Activated T-cell treated with anti-CD3 and anti-CD28 coated beads for 1 hour (primary cell): Measurements from ENCODE around the gene SLC16A1.
"Not testable (repeated sequence)": the region's sequence is repeated elsewhere in the genome, so short reads cannot be mapped to it uniquely, and the experiment has no call there.

Experiments
- DNase-seq: peaks from one replicate; pipeline ENCODE4 v3.0.0-alpha.2; 2020; ENCODE audit warnings: low read depth

SLC16A1 gene

DNA sequence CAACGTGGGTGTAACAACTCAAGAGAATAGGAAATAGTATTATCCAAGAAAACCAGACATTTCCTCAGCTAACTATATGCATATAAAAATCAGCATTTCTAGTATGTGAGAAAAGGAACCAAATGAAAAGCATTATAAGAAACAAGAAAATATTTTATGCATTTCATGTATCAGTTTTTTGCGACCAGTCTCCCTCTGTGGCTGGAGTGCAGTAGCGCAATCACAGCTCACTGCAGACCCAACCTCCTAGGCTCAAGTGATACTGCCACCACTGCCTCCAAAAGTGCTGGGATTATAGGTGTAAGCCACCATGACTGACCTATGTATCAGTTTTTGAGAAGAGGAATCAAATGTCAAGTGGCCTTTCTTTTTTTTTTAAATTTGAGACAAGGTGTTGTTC, 31.0 kb downstream of the SLC16A1 start:
- DNase-seq: no peak

DNA sequence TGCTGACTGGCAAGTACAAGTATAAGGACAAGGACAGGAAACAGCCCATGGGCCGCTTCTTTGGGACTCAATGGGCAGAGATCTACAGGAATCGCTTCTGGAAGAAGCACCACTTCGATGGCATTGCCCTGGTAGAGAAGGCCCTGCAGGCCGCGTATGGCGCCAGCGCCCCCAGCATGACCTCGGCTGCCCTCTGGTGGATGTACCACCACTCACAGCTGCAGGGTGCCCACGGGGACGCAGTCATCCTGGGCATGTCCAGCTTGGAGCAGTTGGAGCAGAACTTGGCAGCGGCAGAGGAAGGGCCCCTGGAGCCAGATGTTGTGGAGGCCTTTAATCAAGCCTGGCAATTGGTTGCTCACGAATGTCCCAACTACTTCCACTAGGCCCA, 32.0 kb downstream of the SLC16A1 start:
- DNase-seq: no peak

DNA sequence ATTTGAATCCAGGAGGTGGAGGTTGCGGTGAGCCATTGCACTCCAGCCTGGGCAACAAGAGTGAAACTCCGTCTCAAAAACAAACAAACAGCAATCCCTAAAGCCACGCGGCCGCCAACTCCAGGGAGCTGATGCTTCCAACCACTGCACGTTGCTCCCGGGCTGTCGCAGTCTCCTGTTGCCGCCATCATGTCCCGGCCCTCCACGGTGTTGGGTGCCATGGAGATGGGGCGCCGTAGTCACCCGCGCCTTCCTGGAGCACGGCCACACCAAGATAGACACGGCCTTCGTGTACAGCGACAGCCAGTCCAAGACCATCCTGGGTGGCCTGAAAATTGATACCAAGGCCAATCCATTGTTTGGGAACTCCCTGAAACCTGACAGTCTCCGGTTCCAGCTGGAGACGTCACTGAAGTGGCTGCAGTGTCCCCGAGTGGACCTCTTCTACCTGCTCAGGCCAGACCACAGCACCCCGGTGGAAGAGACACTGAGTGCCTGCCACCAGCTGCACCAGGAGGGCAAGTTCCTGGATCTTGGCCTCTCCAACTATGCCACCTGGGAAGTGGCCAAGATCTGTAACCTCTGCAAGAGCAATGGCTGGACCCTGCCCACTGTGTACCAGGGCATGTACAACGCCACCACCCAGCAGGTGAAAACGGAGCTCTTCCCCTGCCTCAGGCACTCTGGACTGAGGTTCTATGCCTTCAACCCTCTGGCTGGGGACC, 32.6 kb downstream of the SLC16A1 start:
- DNase-seq: no peak

DNA sequence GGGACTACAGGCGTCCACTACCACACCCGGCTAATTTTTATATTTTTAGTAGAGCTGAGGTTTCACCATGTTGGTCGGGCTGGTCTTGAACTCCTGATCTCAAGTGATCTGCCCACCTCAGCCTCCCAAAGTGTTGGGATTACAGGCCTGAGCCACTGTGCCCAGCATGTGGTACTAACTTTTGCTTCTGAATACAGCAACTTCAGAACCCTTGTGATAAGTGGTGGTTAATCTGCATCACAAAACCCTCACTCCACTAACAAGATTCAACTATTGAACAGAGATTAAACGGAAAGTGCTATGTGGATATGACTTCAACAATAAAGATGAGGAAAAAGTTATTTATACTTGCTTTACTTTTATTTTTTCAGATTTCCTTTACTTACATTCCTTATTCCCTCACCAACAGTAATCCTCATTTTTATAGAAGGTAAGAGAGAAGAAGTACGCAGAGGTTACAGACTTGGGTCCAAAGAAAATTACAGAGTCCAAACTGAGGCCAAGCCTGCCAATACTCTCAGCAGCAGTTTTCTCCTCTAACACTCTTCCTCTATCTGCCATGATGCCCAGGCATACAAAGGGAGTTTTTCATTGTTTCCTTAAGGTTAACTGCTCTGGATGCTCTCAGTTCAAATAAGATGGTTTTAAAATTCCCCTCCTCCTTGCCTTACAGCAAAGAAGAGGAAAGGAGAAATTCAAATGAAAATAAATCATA, 44.3 kb downstream of the SLC16A1 start:
- DNase-seq: no peak

DNA sequence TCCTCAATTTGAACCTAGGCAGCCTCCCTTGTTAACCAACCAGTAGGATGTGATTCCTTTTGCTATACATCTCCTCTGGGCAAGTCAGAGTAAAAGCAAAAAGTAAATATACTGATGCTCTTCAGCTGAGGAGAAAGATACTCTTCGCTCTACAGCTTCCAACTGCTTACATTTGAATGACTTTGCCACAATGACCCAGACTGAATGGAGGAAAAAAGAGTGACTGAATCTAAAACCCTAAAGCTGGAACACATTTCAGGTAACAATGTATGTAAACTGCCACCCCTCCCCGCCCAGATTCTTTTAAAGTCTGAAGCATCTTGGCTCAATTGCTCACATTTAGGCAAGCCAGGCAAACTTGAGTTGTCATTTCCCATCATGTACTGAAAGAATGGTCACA, 46.1 kb downstream of the SLC16A1 start:
- DNase-seq: no peak

DNA sequence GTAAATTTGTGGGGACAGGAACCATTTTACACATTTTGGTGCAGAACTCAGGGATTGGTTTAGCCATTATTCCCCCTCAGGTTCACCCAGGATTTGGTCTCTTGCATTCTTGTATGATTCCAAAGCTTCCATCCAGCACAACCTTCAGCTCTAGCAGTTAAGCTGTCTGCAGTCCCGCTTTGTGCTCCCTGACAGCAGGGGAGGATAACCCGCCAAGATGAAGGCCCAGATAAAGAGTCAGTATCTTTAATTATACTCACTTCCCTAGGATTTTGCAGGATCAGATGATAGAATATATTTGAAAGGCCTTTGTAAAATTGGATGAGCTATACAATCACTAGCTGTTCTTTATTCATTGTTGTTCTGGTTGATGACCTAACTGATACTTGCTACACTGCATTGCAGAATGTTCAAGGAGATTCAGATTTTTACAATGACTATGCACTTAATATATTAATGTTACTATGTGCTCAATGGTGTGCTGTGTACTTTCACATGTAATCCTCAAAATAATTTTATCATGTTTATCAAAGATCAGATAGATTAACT, 49.8 kb downstream of the SLC16A1 start:
- no peak for DNase-seq

DNA sequence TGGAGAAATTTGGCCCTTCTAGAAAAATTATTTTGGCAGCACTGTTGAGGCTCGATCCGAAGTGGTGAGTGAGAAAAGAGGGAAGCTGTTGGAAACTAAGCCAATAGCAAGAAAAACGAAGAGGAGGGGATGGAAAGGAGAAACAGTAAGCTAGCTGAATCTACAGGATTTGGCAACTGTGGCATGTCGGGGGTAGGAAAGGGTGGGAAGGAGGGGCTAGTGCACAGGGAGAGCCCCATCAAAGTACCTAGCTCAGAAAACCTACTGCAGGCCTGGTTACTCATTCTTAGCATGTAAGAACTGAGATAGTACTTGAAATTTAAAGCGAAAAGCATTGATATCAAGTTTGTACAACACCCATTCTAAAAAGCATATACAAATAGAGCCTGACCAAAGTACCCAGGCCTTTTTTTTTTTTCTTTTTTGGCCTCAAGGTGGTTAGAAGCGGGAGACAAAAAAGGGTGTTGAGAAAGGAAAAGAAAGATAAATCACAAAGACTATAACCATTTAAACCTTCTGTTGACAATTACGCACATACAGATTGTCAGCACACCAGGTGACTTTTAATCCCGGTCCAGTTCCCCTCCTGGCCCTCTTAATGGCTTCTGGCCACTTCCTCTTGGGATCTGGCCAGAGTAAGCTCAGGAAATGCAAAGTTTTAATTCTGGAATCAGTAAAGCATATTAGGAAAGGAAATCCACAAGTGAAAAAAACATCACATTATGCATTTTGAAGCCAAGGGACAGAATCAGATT, 50.4 kb downstream of the SLC16A1 start:
- no peak for DNase-seq

DNA sequence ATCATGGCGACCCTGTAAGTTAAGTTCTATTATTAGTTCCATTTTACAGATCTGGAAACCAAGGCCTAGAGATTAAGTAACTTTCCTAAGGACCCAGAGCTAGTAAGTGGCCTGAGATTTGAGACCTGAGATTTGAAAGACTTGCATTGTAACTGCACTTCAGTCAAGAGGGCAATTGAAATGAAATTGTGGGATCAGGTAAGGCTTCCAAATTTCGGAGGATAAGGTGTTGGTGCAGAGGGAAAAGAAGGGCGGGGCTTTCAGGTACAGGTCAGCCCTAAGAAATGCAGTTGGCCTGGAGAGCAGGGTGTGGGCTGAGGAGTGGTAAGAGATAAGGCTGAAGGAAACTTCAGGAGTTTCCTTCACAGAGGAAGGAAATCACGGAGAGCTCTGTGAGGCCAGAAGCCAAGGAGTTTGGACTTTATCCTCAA, 51.1 kb downstream of the SLC16A1 start:
- no peak for DNase-seq

DNA sequence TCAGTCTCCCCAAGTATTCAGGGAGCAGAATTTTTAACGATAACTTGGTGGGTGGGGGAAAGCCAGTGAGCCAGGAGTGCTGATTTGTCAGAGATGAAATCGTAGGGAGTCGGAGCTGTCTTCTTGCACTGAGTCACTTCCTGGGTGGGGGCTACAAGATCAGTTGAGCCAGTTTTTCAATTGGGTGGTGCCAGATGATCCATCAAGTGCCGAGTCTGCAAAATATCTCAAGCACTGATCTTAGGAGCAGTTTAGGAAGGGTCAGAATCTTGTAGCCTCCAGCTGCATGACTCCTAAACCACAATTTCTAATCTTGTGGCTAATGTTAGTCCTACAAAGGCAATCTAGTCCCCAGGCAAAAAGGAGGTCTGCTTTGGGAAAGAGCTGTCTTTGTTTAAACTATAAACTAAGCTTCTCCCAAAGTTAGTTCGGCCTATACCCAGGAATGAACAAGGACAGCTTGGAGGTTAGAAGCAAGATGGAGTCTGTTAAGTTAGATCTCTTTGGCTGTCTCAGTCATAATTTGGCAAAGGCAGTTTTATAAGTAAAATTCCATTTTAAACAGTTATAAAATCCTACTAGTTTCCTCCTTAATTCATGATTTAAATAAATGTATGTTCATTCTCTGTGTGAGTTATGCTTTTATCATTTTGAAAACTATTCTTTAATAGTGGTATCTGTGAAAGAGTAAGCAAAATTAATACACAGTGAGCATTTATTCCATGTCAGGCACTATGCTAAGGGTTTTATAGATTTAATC, 51.7 kb downstream of the SLC16A1 start:
- DNase-seq: no peak

DNA sequence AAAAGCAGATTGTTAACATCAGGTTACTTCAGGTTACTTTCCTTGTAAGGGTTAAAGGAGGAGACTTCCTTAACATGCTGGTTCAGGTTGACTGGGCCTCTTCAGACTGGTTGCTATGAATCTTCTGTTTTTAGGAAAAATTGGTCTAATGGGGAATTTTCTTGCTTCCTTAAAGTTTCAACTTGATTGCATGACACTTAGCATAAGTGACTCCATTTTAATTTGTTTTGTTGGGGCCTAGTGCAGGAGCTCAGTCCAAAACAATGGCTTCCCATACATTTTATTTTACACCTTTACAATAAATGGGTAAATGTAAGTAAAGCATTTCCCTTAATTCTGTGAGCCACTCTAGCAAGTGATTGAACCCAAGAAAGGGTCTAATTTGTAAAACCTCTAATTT, 53.8 kb downstream of the SLC16A1 start:
- DNase-seq: no peak

DNA sequence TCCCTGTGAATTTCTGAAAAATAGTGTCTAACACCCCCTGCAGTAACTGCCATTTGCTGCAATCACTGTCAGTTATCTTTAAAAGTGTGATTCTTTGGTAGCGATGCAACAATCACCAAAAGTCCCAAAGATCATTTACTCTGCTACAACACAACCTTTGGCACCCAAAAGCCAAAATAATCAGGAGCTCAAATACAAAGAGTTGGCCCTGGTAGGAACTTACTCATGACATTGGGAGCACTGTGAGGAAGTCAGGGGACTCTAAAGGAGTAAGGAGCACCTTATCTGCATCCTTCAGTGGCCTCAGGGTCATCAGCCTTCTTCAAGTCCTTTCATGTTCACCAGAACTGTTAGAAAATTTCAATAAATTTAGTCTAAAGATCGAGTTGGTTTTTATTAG, 54.6 kb downstream of the SLC16A1 start:
- DNase-seq: no peak

DNA sequence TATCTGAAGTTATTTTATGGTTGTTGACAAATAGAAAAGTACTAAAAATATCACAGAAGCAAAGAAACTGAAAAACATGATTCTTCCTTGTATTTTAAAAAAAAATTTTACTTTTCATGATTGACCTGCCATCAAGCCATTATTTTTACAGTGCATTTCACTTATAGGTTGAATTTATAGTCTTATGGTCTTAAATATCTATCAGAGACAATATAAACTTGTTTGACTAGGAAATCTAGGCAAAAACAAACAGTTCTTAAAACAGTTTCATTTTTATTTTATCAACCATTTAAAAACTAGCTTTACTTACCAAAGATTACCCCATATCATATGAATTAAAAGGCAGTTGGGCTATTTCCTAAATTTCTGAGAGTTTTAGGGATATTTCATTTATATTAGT, 59.2 kb downstream of the SLC16A1 start:
- no peak for DNase-seq

DNA sequence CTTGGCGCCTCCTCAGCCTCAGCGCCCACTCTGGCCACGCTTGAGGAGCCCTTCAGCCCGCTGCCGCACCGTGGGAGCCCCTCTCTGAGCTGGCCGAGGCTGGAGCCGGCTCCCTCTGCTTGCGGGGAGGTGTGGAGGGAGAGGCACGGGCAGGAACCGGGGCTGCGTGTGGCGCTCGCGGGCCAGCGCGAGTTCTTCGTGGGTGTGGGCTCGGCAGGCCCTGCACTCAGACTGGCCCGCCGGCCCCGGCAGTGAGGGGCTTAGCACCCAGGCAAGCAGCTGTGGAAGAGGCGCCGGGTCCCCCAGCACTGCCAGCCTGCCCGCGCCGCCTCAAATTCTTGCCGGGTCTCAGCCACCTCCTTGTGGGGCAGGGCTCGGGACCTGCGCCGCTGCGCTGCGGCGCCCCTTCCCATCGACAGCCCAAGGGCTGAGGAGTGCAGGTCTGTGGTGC, 61.4 kb downstream of the SLC16A1 start:
- DNase-seq: no peak

DNA sequence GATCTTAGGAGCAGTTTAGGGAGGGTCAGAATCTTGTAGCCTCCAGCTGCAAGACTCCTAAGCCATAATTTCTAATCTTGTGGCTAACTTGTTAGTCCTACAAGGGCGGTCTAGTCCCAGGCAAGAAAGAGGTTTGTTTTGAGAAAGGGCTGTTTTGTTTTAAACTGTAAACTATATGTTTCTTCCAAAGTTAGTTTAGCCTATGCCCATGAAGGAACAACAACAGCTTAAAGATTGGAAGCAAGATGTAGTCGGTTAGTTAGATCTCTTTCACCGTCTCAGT, 62.0 kb downstream of the SLC16A1 start:
- no peak for DNase-seq

DNA sequence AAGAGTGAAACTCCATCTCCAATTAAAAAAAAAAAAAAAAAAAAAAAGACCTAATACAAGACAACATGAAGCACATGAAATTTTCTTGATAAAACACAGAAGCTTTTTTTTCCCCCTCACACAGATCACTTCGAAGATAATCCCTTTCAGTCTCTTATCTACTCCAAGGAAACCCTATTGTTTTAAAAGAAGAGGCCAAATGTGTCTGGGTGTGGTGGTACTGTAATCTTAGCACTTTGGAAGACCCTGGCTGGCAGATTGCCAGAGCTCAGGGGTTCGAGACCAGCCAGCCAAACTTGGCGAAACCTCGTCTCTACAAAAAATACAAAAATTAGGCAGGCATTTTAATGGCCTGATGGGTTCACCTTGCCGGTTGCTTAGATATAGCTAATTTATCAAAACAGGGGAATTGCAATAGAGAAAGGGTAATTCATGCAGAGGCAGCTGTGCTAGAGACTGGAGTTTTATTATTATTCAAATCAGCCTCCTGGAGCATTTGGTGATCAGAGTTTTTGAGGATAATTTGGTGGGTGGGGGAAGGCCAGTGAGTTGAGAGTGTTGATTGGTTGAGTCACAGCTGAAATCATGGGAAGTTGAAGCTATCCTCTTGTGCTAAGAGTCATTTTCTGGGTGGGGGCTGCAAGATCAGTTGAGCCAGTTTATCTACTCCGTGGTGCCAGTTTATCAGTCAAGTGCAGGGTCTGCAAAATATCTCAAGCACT, 62.5 kb downstream of the SLC16A1 start:
- no peak for DNase-seq

DNA sequence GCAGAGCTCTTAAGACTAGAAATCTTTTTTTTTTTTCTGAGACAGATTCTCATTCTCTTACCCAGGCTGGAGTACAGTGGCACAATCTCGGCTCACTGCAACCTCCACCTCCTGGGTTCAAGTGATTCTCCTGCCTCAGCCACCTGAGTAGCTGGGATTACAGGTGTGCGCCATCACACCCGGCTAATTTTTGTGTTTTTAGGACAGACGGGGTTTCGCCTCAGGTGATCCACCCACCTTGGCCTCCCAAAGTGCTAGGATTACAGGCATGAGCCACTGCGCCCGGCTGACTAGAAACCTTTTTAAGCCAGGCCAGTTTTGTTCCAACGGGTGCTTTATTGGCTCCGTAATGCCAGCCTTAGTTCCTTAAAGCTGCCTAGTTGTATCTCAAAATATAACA, 66.1 kb downstream of the SLC16A1 start:
- DNase-seq: not testable (repeated sequence)

DNA sequence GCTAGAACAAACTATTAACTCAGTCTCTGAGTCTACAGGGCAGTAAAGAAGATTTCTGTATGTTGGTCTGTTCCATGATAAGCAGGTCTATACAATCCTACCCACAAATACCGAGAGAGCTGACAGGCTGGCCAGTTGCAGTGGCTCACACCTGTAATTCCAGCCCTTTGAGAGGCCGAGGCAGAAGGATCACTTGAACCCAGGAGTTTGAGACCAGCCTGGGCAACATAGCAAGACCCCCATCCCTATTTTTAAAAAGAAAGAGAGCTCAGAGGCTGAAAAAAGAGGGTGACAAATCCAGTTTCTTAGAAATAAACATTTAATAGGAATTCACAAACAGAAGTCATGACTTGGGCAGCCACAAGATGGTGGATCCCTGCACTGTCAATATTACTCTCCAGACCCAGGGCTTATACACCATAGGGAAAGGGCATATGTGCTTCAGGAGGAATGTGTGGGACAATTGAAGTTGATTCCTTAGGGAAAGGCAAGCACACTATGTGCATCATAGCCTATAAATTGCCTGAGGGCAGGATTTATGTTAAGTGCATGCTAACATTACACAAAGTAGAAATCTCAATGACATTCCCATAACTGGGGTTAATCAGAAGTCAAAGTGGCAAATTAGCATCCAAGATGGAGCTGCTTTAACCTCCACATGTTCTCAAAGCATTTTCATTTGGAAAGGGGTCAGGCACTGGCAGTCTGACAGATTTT, 66.8 kb downstream of the SLC16A1 start:
- no peak for DNase-seq

DNA sequence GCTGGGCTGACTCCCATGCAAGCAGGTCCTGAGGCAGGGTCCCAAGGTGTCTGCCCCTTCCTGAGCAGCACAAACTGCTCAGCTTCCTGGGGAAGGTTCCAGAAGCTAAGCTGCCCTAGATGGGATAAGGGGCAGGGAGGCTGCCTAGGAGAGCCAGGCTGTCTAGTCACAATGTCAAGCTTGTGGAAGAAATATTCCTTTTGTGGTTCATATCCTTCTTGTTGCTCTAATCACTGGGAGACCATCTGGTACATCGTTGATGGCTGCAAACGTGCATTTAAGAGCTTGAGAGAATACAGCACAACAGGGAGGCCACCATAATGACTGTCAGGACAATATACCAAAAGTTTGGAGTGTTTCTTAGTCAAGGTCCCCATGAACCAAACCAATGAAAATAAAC, 67.4 kb downstream of the SLC16A1 start:
- no peak for DNase-seq

DNA sequence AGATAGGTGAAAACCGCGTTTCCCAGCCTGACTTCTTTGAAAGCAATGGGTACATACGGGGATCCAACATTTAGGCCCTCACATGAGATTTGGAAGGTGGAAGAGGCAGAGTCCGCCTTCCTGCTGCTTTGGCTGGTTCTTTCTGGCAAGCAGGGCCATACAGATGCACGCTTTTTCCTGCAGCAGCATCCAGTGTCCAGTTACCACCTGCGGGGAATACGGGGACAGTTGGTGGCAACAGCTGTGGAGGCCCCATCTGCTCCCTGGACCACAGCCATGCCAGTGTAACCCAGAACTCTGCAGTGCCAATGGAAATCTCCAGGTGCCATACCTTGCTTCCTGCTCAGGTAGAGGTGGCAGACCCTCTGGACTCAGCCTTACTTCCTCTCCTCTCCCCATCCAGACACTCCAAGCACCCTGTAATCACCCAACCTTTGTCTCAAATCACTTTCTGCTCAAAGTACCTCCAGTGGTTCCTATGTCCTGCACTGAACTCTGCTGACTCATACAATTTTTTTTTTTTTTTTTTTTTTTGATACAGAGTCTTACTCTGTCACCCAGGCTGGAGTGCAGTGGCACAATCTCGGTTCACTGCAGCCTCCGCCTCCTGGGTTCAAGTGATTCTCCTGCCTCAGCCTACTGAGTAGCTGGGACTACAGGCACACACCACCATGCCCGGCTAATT, 68.3 kb downstream of the SLC16A1 start:
- DNase-seq: no peak

DNA sequence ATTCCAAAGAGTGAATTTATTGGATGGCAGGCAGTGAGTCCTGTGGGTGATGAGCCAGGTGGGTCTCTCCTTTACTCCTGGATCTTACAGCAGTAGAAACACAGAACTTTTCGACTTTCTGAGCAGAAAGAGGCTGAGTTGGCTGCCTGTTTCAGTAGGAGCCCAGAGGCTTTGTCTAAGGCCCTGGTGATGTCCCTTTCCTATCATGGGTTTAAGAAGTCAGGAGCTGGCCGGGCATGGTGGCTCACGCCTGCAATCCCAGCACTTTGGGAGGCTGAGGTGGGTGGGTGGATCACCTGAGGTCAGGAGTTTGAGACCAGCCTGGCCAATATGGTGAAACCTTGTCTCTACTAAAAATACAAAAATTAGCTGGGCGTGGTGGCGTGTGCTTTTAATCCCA, 71.0 kb downstream of the SLC16A1 start:
- not testable (repeated sequence) for DNase-seq
